NCI-H2196 treated with DMSO at 0.1 percent for 48 hours (cell line): ENCODE results near the gene C4A.
"Not testable (repeated sequence)": the region's sequence is repeated elsewhere in the genome, so short reads cannot be mapped to it uniquely, and the experiment has no call there.

Experiments
- DNase-seq: peaks from one replicate; lab custom pipeline; 2025; ENCODE audit not compliant: unreplicated experiment; lab: John Stamatoyannopoulos, UW

The C4A gene

DNA sequence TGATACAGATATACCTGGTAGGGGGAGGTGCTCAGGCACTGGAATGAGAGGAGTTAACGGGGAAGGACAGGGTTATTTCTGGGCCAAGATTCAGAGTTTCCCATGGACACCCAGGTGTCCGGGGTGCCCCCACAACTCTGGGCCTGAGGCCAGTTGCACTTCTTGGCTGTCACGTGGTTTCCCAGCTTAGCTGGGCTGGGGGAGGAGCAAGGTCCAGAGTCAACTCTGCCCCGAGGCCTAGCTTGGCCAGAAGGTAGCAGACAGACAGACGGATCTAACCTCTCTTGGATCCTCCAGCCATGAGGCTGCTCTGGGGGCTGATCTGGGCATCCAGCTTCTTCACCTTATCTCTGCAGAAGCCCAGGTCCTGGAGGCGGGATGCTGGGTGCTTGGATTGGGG is 32.7 kb downstream of the C4A start, which contains the start of gene C4B:
C4B (plus strand) TSS at position 249 of the 400 bp plus-strand sequence; CDS start at position 300, 51 bp downstream.
- DNase-seq = not testable (repeated sequence)

DNA sequence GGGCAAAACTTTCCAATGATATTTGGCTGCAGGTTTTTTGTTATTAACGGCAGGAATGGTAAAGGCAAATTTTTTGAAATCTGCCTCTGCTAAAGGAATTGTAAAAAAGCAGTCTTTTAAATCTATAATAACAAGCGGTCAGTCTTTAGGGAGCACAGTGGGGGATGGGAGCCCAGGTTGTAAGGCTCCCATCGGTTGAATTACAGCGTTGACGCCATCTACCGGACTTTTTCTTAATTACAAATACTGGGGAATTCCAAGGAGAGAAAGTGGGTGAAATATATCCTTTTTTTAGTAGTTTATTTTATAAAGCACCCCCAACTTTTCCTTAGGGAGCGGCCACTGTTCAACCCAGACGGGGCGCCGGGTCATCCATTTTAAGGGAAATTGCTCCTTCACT is 40.2 kb downstream of the C4A start:
- DNase-seq = not testable (repeated sequence)

DNA sequence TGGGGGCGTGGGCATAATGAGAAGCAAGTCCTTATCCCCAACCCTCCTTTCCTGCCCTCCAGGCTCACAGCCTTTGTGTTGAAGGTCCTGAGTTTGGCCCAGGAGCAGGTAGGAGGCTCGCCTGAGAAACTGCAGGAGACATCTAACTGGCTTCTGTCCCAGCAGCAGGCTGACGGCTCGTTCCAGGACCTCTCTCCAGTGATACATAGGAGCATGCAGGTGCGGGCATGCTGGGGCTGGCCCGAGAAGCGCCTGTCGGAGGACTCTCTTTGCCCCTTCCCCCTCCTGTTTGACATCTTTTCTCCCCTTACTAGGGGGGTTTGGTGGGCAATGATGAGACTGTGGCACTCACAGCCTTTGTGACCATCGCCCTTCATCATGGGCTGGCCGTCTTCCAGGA is 46.8 kb downstream of the C4A start:
- not testable (repeated sequence) for DNase-seq

DNA sequence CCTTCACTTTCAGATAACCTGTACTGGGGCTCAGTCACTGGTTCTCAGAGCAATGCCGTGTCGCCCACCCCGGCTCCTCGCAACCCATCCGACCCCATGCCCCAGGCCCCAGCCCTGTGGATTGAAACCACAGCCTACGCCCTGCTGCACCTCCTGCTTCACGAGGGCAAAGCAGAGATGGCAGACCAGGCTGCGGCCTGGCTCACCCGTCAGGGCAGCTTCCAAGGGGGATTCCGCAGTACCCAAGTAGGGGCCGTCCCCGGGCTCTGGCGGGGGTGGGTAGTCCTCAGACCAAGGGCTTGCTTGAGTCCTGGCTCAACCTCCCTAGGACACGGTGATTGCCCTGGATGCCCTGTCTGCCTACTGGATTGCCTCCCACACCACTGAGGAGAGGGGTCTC is 47.7 kb downstream of the C4A start:
- not testable (repeated sequence) for DNase-seq

DNA sequence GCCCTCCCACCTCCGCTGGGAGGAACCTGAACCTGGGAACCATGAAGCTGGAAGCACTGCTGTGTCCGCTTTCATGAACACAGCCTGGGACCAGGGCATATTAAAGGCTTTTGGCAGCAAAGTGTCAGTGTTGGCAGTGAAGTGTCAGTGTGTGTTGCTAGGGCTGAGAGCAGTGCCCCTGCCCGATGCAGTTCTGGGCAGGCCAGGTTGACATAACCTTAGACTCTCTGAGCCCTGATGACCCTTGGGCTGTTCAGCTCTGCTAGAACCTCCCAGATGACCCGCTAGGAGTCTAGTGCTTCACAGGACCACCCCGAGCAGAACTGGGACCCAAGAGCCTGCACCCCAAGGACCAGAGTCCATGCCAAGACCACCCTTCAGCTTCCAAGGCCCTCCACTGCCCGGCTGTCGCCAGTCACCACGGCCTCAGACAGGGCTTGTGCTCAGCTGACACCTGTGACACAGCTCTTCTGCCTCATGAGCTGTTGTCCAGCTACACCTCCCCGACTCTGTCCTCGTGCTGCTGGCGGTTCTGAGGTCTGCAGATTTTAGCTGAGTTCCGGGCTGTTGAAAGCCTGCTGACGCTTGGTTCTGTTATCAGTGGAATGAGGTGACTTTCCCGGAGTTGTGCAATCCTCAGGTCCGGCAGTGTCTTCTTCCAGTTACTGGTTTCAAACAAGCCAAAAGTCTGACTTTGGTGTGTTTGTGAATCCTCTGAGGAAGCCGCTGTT is 53.6 kb downstream of the C4A start:
- not testable (repeated sequence) for DNase-seq

DNA sequence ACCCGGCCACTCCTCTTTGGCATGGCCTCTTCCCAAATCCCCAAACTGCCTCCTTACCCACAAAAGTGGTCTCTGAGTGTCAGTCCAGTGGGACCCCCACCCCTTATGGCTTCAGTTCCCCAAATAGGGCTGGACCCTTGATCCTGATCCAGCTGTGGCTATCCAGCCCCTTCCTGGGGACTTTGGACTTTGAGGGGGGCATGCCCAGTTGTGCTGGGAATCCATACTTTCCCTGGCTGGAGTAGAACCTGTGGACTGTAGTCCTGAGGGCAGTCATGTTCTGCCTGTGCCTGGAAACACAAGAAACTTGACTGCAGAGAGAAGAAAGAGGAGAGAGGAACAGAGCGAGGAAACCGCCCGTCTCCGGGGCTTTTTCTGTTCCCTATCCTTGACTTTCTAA is 55.3 kb downstream of the C4A start:
- DNase-seq = not testable (repeated sequence)

DNA sequence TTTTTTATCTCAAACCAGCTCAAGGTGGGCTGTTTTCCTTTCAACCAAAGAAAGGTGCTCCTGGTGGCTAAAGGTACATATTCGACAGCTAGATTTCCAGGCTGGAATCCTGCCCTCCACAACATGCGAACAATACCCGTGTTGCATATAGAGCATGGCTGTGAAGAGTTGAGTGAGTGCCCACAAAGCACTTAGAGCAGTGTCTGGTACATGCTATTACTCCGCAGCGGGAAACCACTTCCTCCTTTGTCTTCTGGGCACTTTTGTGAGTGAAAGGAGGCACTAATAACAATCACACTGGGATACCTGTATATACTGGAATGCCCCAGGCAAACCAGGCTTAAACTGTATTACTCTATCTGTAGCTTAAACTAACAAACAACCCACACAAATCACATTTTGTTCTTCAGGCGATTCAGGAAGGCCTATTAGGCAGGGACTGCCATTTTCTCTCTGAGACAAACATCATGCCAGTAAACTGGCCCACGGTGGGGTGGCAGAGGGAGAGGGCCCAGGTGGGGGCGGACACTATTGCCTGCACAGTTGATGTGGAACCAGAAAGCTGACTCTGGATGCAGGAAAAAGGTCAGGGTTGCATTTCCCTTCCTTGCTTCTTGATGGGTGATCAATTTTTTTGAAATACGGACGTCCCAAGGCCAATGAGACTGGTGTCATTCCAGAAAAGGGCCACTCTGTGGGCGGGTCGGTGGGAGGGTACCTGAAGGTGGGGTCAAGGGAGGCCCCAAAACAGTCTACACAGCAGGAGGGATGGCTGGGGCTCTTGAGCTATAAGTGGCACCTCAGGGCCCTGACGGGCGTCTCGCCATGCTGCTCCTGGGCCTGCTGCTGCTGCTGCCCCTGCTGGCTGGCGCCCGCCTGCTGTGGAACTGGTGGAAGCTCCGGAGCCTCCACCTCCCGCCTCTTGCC is 56.0 kb downstream of the C4A start, which contains the start of gene CYP21A2:
CYP21A2 (plus strand) TSS at position 818 of the 927 bp plus-strand sequence; CDS start at position 826, 8 bp downstream.
- DNase-seq = not testable (repeated sequence)

DNA sequence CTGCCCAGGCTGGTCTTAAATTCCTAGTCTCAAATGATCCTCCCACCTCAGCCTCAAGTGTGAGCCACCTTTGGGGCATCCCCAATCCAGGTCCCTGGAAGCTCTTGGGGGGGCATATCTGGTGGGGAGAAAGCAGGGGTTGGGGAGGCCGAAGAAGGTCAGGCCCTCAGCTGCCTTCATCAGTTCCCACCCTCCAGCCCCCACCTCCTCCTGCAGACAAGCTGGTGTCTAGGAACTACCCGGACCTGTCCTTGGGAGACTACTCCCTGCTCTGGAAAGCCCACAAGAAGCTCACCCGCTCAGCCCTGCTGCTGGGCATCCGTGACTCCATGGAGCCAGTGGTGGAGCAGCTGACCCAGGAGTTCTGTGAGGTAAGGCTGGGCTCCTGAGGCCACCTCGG is 57.0 kb downstream of the C4A start:
- DNase-seq = not testable (repeated sequence)

DNA sequence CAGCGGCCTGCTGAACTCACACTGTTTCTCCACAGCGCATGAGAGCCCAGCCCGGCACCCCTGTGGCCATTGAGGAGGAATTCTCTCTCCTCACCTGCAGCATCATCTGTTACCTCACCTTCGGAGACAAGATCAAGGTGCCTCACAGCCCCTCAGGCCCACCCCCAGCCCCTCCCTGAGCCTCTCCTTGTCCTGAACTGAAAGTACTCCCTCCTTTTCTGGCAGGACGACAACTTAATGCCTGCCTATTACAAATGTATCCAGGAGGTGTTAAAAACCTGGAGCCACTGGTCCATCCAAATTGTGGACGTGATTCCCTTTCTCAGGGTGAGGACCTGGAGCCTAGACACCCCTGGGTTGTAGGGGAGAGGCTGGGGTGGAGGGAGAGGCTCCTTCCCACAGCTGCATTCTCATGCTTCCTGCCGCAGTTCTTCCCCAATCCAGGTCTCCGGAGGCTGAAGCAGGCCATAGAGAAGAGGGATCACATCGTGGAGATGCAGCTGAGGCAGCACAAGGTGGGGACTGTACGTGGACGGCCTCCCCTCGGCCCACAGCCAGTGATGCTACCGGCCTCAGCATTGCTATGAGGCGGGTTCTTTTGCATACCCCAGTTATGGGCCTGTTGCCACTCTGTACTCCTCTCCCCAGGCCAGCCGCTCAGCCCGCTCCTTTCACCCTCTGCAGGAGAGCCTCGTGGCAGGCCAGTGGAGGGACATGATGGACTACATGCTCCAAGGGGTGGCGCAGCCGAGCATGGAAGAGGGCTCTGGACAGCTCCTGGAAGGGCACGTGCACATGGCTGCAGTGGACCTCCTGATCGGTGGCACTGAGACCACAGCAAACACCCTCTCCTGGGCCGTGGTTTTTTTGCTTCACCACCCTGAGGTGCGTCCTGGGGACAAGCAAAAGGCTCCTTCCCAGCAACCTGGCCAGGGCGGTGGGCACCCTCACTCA is 57.7 kb downstream of the C4A start:
- DNase-seq = not testable (repeated sequence)

DNA sequence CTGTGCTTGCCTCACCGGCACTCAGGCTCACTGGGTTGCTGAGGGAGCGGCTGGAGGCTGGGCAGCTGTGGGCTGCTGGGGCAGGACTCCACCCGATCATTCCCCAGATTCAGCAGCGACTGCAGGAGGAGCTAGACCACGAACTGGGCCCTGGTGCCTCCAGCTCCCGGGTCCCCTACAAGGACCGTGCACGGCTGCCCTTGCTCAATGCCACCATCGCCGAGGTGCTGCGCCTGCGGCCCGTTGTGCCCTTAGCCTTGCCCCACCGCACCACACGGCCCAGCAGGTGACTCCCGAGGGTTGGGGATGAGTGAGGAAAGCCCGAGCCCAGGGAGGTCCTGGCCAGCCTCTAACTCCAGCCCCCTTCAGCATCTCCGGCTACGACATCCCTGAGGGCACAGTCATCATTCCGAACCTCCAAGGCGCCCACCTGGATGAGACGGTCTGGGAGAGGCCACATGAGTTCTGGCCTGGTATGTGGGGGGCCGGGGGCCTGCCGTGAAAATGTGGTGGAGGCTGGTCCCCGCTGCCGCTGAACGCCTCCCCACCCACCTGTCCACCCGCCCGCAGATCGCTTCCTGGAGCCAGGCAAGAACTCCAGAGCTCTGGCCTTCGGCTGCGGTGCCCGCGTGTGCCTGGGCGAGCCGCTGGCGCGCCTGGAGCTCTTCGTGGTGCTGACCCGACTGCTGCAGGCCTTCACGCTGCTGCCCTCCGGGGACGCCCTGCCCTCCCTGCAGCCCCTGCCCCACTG is 58.6 kb downstream of the C4A start:
- not testable (repeated sequence) for DNase-seq

DNA sequence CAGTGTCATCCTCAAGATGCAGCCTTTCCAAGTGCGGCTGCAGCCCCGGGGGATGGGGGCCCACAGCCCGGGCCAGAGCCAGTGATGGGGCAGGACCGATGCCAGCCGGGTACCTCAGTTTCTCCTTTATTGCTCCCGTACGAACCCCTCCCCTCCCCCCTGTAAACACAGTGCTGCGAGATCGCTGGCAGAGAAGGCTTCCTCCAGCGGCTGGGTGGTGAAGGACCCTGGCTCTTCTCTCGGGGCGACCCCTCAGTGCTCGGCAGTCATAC is 59.1 kb downstream of the C4A start:
- not testable (repeated sequence) for DNase-seq

DNA sequence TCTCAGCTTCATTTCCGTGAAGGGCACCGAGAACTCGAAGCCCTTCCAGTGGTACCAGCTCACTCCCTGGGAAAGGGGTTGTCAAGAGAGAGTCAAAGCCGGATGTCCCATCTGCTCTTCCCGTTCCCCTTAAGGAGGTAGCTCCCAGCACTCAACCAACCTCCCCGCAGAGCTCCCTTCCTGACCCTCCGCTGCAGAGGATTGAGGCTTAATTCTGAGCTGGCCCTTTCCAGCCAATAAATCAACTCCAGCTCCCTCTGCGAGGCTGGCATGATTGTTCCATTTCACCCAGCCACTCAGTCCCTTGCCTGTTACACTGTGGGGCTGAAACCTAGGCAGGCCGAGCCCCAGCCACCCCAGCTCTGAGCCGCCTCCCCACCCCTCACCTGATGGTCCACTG is 59.5 kb downstream of the C4A start:
- DNase-seq = not testable (repeated sequence)

DNA sequence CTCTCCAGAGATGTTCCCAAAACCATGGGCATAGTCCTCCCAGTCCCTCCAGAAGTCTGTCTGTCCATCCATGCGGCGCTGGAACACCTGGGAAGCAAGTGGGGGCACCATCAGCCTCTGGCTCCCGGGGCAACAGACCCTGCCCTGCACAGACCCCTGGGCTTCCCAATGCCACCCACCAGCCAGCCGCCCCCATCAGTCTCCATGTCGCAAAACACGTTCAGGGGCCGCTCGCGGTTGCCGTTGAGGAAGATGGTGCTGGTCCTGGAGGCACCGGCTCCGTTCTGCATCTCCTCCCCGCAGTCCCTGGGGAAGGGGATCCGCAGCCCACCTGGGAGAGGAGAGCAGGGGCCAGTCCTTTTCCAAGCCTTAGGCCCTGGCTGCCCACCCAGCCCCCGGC is 60.4 kb downstream of the C4A start:
- not testable (repeated sequence) for DNase-seq

DNA sequence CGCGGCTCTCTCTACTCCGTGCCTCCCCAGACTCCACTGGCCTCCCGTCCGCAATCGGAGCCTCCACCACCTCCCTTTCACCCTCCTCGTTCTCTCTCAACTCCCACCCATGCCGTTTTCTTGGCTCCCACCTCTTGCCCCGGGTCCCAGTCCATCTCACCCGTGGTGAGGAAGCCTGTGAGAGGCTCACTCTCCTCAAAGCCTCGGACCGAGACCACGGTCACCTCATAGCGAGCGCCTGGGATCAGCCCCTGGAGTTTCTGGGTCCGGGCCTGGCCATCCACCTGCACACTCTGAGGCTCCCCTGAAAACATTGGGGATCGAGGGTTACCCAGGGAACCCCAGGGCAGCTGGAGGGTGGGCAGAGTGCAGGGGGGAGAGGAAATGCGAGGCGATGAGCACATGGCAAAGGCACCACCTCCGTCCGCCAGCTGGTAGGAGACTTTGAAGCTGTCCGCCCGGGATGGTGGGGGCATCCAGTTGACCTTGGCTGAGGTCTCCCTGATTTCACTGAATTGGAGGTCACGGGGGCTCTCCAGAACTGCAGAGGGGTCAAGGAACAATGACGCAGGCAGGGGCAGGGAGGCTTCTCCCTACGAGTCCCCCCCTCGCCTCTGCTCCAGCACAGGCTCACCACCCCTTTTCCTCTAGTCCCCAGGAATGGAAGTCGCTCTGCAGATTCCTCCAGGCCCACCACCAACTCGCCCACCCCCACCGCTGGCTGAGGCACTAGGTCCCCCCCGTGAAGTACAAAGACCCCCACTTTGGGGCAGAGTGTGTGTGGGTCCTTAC is 61.9 kb downstream of the C4A start:
- not testable (repeated sequence) for DNase-seq

DNA sequence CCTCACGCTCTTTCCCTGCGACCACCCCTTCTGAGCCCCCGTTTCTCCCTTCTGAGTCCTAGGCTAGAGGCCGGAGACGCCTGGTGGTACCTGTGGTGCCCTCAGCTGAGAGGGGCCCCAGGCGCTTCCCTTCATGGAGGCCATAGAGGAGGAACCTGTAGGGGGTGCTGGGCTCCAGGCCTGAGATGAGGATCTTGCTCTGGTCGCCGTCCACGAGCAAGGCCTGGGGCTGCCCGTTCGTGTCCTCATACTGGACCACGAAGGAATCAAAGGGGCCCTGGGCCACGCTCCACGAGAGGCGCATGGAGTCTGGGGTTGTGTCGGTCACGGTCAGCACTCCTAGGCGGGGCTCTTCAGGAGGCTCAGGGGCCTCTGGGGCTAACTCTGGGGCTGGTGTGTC is 63.1 kb downstream of the C4A start:
- DNase-seq = not testable (repeated sequence)

DNA sequence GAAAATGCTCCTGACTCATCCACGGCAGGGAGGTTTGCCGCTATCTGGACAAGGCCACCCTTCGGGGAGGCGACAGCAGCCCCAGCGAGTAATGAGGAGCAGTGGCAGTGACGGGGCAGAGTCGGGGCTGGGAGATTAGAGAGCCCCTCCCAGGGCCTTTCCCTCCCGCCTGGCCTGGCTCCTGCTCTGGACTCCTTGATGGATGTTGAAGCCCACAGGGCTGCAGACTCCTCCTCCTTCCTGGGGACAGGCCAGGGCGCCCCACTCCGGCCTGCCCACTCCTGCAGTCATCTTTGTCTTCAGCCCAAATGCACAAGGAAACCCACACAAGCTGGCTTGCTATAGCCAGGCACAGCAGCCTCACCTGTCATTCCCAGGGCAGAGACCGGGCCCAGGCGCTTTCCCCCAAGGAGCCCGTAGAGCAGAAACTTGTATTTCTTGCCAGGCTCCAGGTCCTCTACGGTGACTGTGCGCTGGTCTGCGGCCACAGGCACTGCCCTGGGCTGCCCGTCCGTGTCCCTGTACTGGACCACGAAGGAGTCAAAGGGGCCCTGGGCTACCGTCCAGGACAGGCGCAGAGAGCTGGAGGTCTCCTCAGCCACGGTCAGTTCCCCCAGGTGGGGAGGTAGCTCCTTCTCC is 64.1 kb downstream of the C4A start:
- no peak for DNase-seq

DNA sequence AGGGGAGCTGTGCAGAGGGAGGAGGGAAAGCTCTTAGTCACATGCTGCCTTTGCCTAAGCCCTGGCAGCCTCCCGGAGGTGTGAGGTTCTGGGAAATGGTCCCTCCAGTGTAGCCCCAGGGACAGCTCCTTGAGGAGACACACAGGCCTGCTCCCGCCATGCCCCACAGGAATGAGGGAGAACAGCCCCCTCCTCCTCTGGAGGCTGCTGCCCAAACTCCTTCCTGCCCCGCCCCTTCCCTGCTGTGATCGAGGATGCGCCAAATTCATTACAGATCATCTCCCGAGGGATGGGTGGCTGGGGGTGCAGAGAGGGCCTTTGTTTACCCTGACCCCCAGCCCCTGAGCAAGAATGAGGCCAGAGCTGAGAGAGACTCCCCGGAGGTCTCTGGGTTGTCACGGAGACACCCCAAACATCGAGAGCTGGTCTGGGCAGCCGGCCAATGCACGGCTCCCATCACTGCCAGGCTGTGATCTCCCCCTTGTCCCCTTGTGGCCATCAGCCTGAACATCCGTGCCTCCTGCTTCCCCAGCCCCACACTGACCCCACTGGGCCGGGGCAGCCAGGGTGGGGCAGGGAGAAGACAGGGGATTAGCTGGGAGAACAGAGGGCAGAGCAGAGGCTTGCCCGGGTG is 64.7 kb downstream of the C4A start:
- DNase-seq = no peak

DNA sequence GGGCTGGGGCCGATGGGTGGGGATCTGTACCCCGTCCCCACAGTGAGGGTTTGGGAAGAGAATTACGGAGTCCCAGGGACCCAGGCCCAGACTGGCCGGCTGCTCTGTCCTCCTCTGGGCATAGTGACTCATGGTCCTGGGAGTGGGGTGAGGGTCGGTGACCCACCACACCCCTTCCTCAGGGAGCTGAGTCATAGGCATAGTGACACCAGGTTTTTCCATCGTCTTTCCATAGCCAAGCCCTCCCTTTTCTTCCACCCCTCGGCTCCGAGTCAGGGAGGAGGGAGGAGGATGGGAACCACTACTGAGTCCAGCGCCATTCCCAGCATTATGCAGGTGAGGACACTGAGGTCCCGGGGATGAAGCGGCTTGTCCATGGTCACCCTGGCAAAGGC is 65.2 kb downstream of the C4A start:
- no peak for DNase-seq

DNA sequence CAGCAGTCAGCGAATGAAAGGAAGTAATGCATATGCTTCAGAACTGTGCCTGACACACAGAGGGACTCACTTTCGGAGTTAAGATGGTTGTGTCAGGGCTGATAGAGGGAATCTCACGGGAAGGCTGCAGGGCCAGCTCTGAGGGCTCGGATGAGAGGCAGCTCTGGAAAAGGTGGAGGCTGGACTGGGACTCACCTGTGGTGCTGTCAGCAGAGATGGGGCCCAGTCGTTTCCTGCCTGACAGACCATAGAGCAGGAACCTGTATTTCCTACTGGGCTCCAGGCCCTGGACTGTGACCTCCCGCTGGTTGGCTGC is 65.6 kb downstream of the C4A start:
- DNase-seq = no peak
